Transverse colon (tissue), 4 donors: ENCODE data around the gene NKD2. TPM values are rescaled to one million over a fixed set of nuclear protein-coding genes. Genes with fewer than 3 reads are reported as not detected.
"Not testable (repeated sequence)": the region's sequence is repeated elsewhere in the genome, so short reads cannot be mapped to it uniquely, and the experiment has no call there.

Experiments
- DNase-seq: peaks from one replicate; pipeline ENCODE4 v3.0.0-alpha.2; 2019
- H3K27ac ChIP-seq, 4 donors: fragments of 200-600 bp; sonication (generic); 2 replicates each; pipeline ENCODE4 v1.5.1; 2016 to 2018; ENCODE audit warnings: inconsistent platforms in 4 of 4
- H3K27me3 ChIP-seq: fragments of 200-600 bp; sonication (generic); 2 replicates; pipeline ENCODE4 v1.5.1; 2017; ENCODE audit warnings: inconsistent platforms
- H3K36me3 ChIP-seq, 4 donors: fragments of 200-600 bp; sonication (generic); 2 replicates each; pipeline ENCODE4 v1.5.1; 2017 to 2019; ENCODE audit warnings: inconsistent platforms in 4 of 4
- H3K4me1 ChIP-seq, 4 donors: fragments of 200-600 bp; sonication (generic); 2 replicates each; pipeline ENCODE4 v1.5.1; 2017 to 2020; ENCODE audit warnings: inconsistent platforms in 4 of 4
- H3K4me3 ChIP-seq, 4 donors: fragments of 200-600 bp; sonication (generic); 1 replicate in 1 of 4; 2 replicates in 3 of 4; pipeline versions ENCODE4 v1.5.1 to v1.6.1; 2017 to 2019; ENCODE audit warnings: inconsistent platforms in 4 of 4
- H3K9me3 ChIP-seq, 2 donors: fragments of 200-600 bp; sonication (generic); 2 replicates each; pipeline ENCODE4 v1.5.1; 2017 to 2019; ENCODE audit warnings: inconsistent platforms in 2 of 2
- CTCF ChIP-seq, 5 experiments: fragments of 200-600 bp in 3 of 5; fragments of 450-650 bp in 2 of 5; sonication (generic) in 3 of 5; IDR thresholded peaks; 1 replicate in 2 of 5; 2 replicates in 3 of 5; pipeline ENCODE4 v1.5.1; 2016 to 2017; ENCODE audit warnings: antibody characterized with exemption in 5 of 5, inconsistent platforms in 3 of 5, mild to moderate bottlenecking in 2 of 5, moderate library complexity in 1 of 5
- EP300 ChIP-seq: sonication (generic); formaldehyde crosslinking; IDR thresholded peaks from one replicate; pipeline ENCODE4 v1.6.1; 2017; ENCODE audit warnings: antibody characterized with exemption, low read depth
- POLR2A ChIP-seq: fragments of 450-650 bp; IDR thresholded peaks from one replicate; pipeline ENCODE4 v1.6.1; 2016; ENCODE audit warnings: antibody characterized with exemption, mild to moderate bottlenecking, moderate library complexity
- POLR2AphosphoS5 ChIP-seq, 3 donors: sonication (generic); formaldehyde crosslinking; IDR thresholded peaks; one replicate each; pipeline ENCODE4 v1.6.1; 2016; ENCODE audit warnings: antibody characterized with exemption in 3 of 3
- WGBS, 2 donors: methylation state at CpG; one replicate each; pipeline ENCODE4 v1.1.5; 2018; ENCODE audit warnings: low coverage in 1 of 2; 5-methylcytosine and 5-hydroxymethylcytosine counted together
- in situ Hi-C, 4 donors: fragments of 200-750 bp; cut with MboI; loops; one replicate each; pipeline versions ENCODE4 v1.15.0 to v1.15.1; 2017; ENCODE audit warnings: low sequenced_read_pairs in 3 of 4, low pct_ligation_motif_present in 1 of 4, low pct_unique_long_range_greater_than_20kb in 1 of 4
- intact Hi-C: fragments of 100-400 bp; cut with DNase I; formaldehyde crosslinking; loops from one replicate; pipeline ENCODE4 v1.15.1; 2023; ENCODE audit warnings: low total_unique reads
- total RNA-seq, 4 donors: library from RNA; depleted of rRNA; stranded (reverse); fragments of >200 nt; gene quantifications; one replicate each; pipeline ENCODE4 v1.1.0, GENCODE V29; 2016

The NKD2 gene
- total RNA-seq, 4 donors from 2014 or later = 0.41 to 0.80 TPM; not detected in 2

GRCh38 chr5:966345-966710 is 42.3 kb upstream of the NKD2 start:
- in situ Hi-C loops (no loop called here), intact Hi-C loops (no loop called here)
- H3K4me1 ChIP-seq = peaks cover 0 to 5% (median 0%) of the 10 kb centered on the region in 4 donors
- H3K27ac ChIP-seq = no peak overlapping the region
- H3K36me3 ChIP-seq = no peaks in the 10 kb centered on the region
- WGBS, 2 donors = 76% methylated on average over 9 of the region's 9 CpGs; no CpG with 5 or more reads in 1 of the 2 donors
- peaks cover 25% of the 10 kb centered on the region for H3K27me3 ChIP-seq
- TF ChIP-seq POLR2AphosphoS5 (IDR thresholded peaks at IDR 0.05) (no peak), EP300 (no peak), CTCF (IDR thresholded peaks at IDR 0.05) (no peak), POLR2A (no peak)
- no peak overlapping the region for H3K4me3 ChIP-seq
- DNase-seq = no peak
- no peaks in the 10 kb centered on the region for H3K9me3 ChIP-seq

DNA sequence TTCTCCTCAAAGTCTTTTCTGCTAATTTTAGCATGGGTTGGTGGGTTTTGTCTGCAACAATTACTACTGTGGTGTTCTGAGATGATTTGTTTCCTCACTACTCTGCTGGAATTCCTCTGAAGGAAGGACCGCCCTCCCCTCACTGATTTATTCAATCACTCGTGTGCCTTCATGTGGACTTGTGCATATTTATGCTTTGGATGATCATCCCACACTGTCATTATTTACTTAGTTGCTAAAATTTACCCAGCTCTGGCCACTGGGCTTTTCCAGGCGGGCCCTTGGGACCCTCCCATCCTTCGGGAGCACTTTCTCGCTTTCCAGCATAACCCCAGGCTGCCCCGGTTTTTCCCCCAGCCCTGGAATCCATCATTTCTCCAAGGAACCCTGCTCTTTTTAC is 41.7 kb upstream of the NKD2 start:
- 70 to 83% methylated on average over 6 of the region's 6 CpGs for WGBS, 2 donors
- in situ Hi-C loops (no loop called here), intact Hi-C loops (no loop called here)
- no peak for DNase-seq
- Histone ChIP-seq H3K9me3 (no peaks in the 10 kb centered on the region), H3K36me3 (no peaks in the 10 kb centered on the region), H3K27ac (no peak overlapping the region), H3K27me3 (peaks cover 25% of the 10 kb centered on the region), H3K4me1 (peaks cover 0 to 5% (median 0%) of the 10 kb centered on the region in 4 donors), H3K4me3 (no peak overlapping the region)
- TF ChIP-seq POLR2AphosphoS5 (IDR thresholded peaks at IDR 0.05) = no peak

GRCh38 chr5:968881-969280 is 39.7 kb upstream of the NKD2 start:
- in situ Hi-C loops = no loop called here
- 65 to 76% methylated on average over 6 of the region's 6 CpGs for WGBS, 2 donors
- H3K27ac ChIP-seq = no peak overlapping the region

DNA sequence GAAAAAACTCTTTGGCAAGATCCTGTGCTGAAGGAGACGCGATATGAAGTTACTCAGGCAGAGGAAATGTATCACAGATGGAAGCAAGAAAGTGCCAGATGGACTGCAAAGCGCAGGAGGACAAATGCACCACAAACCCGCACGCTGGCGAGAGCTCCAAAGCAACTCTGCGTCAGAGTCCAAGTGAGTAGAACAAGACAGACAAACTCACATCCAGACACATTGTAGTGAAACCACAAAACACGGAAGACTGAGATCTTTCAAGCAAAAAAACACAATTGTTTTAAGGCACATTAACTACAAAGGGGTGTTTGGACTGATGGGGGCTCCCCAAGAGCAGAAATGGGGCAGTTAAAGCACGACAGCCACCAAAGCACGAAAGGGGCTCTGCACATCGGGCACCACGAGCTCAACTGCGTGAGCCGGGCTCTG is 39.2 kb upstream of the NKD2 start:
- no peaks in the 10 kb centered on the region for H3K36me3 ChIP-seq
- no peak overlapping the region for H3K4me3 ChIP-seq
- H3K27ac ChIP-seq = no peak overlapping the region
- intact Hi-C loops (no loop called here), in situ Hi-C loops (no loop called here)
- H3K27me3 ChIP-seq = peaks cover 25% of the 10 kb centered on the region
- WGBS, 2 donors = 63 to 66% methylated on average over 7 to 14 of the region's 14 CpGs
- TF ChIP-seq POLR2A (no peak), CTCF (IDR thresholded peaks at IDR 0.05) (no peak), POLR2AphosphoS5 (IDR thresholded peaks at IDR 0.05) (no peak), EP300 (no peak)
- H3K9me3 ChIP-seq = no peaks in the 10 kb centered on the region
- peaks cover 0 to 1% (median 0%) of the 10 kb centered on the region in 4 donors for H3K4me1 ChIP-seq
- no peak for DNase-seq

More at GRCh38 chr5:968881-969280, 39.7 kb upstream of the NKD2 start:
- intact Hi-C loops = no loop called here
- DNase-seq = no peak
- Histone ChIP-seq H3K4me3 (no peak overlapping the region), H3K36me3 (no peaks in the 10 kb centered on the region), H3K27me3 (peaks cover 25% of the 10 kb centered on the region), H3K9me3 (no peaks in the 10 kb centered on the region), H3K4me1 (peaks cover 0 to 5% (median 0%) of the 10 kb centered on the region in 4 donors)
- no peak for TF ChIP-seq CTCF (IDR thresholded peaks at IDR 0.05)
- TF ChIP-seq POLR2A = no peak
- no peak for TF ChIP-seq POLR2AphosphoS5 (IDR thresholded peaks at IDR 0.05)
- no peak for TF ChIP-seq EP300

GRCh38 chr5:972575-972974 is 36.0 kb upstream of the NKD2 start:
- in situ Hi-C loops, H3K27ac ChIP-seq, H3K4me3 ChIP-seq, H3K36me3 ChIP-seq, intact Hi-C loops, DNase-seq, H3K9me3 ChIP-seq, H3K4me1 ChIP-seq: not testable (repeated sequence)
- 60 to 91% methylated on average over 1 to 2 of the region's 2 CpGs for WGBS, 2 donors
- H3K27me3 ChIP-seq = peaks cover 18% of the 10 kb centered on the region
